NCI-H82 treated with DMSO at 0.1 percent for 48 hours (cell line): ENCODE measurements around the gene KCND1.

Experiments used
- DNase-seq: peaks from one replicate; lab custom pipeline; 2025; ENCODE audit not compliant: unreplicated experiment; lab: John Stamatoyannopoulos, UW

The KCND1 gene

GRCh38 chrX:48975041-48975440 is 3.4 kb upstream of the KCND1 start:
- DNase-seq, result no peak

- no peak for DNase-seq
Observed at GRCh38 chrX:48974574-48974973, 2.9 kb upstream of the KCND1 start.

- no peak for DNase-seq
Observed at GRCh38 chrX:48974033-48974432, 2.4 kb upstream of the KCND1 start.

GRCh38 chrX:48972220-48973164 is 848 bp upstream of the KCND1 start:
- DNase-seq, result peak; percentile 25

- DNase-seq, result no peak
Observed at GRCh38 chrX:48969471-48969870, 2.2 kb downstream of the KCND1 start.

- DNase-seq, result no peak
Observed at GRCh38 chrX:48968377-48968776, 3.3 kb downstream of the KCND1 start.

- no peak for DNase-seq
Observed at GRCh38 chrX:48966796-48967579, 4.7 kb downstream of the KCND1 start.

- no peak for DNase-seq
Observed at GRCh38 chrX:48965959-48966358, 5.7 kb downstream of the KCND1 start.

- DNase-seq, result peak; percentile 3
Observed at GRCh38 chrX:48961585-48962091, 10.0 kb downstream of the KCND1 start.

GRCh38 chrX:48960291-48960690 is 11.4 kb downstream of the KCND1 start:
- no peak for DNase-seq

GRCh38 chrX:48958635-48959094 is 13.0 kb downstream of the KCND1 start:
- DNase-seq, result peak; percentile 6

- DNase-seq, result peak; percentile 95
Observed at GRCh38 chrX:48957827-48958634, 13.6 kb downstream of the KCND1 start.

GRCh38 chrX:48957477-48957826 is 14.2 kb downstream of the KCND1 start, which contains the start of gene OTUD5:
Gene OTUD5, minus strand, starts transcription at chrX:48957607. Its CDS starts 37 bp downstream, at chrX:48957570.
- DNase-seq, result peak; percentile 33

- no peak for DNase-seq
Observed at GRCh38 chrX:48956728-48957414, 14.8 kb downstream of the KCND1 start.

GRCh38 chrX:48948589-48948988 is 23.1 kb downstream of the KCND1 start:
- DNase-seq, result no peak

GRCh38 chrX:48945517-48946348 is 25.9 kb downstream of the KCND1 start:
- DNase-seq, result peak; percentile 48

GRCh38 chrX:48942895-48943294 is 28.7 kb downstream of the KCND1 start:
- DNase-seq, result no peak

- no peak for DNase-seq
Observed at GRCh38 chrX:48940404-48940955, 31.2 kb downstream of the KCND1 start.
